GM19395 (cell line): ENCODE measurements around the gene C3orf62.
A peak's percentile ranks its signal among the peaks of the same experiment; 100 is the strongest.

Experiments
- ATAC-seq: cut with Tn5 transposase; IDR thresholded peaks from one replicate; pipeline ENCODE4 v1.9.1; 2021; ENCODE audit warnings: mild to moderate bottlenecking, moderate library complexity; ENCODE audit not compliant: unreplicated experiment

Gene C3orf62

GRCh38 chr3:49276475-49277382, at the start of gene C3orf62:
C3orf62 (minus strand) TSS chr3:49277232; CDS start chr3:49276872, 360 bp downstream.
- ATAC-seq: peak; percentile 62

- no peak for ATAC-seq
Observed at GRCh38 chr3:49324768-49325167, 47.7 kb upstream of the C3orf62 start.

- no peak for ATAC-seq
Observed at GRCh38 chr3:49316696-49317457, 39.8 kb upstream of the C3orf62 start.

DNA sequence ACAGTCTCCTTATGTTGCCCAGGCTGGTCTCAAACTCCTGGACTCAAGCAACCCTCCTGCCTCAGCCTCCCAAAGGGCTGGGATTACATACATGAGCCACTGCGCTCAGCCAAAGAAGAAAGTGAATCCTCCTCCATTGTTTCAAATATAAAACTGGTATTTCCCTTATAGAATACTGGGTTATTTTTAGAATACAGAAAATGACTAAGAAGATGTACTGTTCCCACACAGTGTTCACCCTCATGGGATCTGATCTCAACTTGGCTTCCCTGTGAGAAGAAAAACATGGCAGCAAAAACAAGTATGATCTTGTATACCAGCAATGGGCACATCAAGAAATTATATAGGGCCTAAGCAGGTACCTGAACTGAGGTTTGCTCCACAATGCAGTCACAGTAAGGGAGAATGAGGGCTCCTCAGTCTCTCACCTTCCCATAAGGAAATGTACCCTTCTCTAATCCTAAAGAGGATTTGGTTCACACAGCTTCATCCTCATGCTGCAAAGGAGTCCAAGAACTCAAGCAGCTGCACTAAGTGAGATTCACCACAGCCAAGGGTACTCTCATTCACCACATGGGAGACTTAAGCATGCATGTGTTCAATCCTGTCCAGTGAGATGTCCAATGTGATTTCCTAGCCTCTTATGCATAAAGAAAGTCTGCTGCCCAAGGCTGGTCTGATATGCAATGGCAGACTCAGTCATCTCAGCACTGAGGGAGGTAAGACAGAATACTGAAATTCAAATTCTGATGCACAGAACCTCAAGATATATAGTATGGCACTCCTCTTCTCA, 37.1 kb upstream of the C3orf62 start:
- ATAC-seq: no peak

DNA sequence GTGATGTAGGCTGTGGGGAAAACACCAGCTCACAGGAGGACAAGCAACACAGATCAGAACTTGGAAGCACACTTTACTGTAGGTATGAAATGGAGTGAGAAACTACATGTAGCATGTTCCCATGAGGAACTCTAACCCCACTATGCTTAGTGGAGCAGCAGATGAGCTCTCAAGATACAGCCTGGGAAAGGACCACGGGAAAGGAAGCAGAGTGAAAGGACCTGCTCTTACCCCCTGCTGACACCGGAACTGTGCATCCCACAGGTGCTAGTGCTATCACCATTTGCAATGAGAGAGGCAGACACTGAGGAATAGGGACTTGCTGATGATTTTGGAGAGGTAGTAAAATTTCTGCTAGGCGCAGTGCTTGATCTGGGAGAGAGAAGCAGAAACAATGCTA, 34.3 kb upstream of the C3orf62 start:
- ATAC-seq: no peak

- no peak for ATAC-seq
Observed at GRCh38 chr3:49310677-49311076, 33.6 kb upstream of the C3orf62 start.

GRCh38 chr3:49305608-49306007, 28.6 kb upstream of the C3orf62 start:
- ATAC-seq: no peak

DNA sequence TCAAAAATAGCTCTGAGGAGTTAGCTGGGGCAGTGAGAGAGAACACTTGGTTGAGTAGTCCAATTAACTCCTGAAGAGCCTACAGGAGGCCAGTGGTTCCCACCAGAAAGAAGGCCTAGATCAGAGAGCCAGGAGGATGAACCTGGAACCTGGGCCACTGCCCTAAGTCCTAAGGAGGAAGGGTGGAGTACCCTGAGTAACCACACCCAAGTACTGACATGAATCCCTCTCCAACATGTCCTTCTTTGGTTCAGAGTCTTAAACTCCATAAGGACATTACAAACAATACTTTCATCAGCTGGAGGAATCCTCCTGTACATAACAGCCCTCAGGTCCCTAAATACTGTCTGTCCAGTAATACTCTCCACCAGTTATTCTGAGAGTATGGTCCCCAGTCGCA, 25.6 kb upstream of the C3orf62 start:
- no peak for ATAC-seq

GRCh38 chr3:49300595-49300994, 23.6 kb upstream of the C3orf62 start:
- ATAC-seq: no peak

DNA sequence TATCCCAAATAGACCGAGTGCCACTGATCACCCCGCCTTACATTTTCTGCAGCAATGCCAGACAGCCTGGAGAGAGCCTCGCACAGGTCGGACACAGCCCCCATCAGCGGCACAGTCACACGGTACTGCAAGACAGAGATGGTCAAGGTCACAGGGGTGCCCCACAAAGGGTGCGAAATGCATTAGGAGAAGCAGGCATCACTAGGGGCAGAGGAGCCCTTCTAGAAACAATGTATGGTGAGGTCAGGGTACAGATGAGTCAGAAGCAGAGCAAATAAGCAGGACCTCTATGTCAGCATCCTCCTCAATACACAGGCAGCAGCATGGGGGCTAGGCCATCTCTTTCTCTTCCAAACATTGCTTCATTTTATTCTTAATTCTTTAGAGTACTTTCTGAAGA, 21.5 kb upstream of the C3orf62 start:
- no peak for ATAC-seq

- ATAC-seq: no peak
Observed at GRCh38 chr3:49296781-49297411, 19.9 kb upstream of the C3orf62 start.

GRCh38 chr3:49295489-49296058, 18.5 kb upstream of the C3orf62 start:
- ATAC-seq: no peak

DNA sequence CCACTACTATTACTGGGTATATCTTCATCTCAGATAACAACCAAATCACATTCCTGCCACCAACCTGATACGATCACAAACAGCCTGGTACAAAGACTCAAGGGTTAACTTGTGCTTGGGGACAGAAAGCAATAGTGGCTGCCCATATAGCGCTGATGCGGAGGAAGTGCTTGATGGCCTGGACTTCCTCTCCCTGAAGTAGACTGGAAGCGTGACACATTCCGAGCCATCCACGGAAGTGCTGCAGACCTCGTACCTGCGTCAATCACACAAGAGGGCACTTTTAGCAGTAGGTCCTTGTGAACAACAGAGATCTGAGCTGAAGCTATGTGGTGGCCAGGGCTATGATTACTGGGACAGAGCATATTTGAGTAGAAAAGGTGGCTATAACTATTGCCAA, 17.3 kb upstream of the C3orf62 start:
- no peak for ATAC-seq

DNA sequence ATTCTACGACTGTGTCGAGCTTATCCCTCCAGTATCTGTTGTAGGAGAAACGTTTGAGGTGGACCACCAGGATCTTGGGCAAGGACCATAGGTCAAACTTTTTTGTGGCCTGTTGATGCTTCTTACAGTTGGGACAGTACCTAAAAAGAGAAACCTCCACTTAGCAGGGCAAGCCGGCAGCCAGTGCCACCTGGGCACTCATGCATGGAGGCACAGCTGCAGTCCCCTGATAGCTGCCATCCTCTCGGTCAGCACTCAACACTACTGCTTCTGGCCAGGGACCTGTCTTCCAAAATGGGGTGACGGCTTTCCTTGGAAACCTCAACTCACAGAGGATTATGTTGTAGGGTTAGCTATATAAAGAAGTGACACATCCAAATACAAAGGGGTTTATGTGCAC, 7.0 kb upstream of the C3orf62 start:
- ATAC-seq: no peak

GRCh38 chr3:49279376-49279775, 2.3 kb upstream of the C3orf62 start:
- ATAC-seq: no peak

DNA sequence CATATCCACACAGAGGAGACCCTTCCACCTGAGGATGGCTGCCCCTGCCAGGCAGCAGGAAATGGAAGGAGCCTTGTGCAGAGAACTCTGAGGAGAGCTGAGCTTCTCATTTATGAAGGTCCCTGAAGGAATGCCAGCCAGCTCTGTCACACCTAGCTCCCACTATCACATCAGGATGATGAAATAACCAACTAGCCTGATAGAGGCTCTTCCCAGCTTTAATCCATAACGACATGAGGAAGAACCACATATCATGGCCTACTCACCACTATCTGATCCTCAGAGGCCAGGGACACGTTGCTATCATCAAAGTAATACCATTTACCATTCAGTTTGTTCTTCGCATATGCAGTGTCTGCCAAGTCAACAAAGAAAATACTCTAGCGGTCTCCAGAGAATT, 1.5 kb upstream of the C3orf62 start:
- ATAC-seq: no peak

GRCh38 chr3:49277383-49277775, 347 bp upstream of the C3orf62 start:
- no peak for ATAC-seq

DNA sequence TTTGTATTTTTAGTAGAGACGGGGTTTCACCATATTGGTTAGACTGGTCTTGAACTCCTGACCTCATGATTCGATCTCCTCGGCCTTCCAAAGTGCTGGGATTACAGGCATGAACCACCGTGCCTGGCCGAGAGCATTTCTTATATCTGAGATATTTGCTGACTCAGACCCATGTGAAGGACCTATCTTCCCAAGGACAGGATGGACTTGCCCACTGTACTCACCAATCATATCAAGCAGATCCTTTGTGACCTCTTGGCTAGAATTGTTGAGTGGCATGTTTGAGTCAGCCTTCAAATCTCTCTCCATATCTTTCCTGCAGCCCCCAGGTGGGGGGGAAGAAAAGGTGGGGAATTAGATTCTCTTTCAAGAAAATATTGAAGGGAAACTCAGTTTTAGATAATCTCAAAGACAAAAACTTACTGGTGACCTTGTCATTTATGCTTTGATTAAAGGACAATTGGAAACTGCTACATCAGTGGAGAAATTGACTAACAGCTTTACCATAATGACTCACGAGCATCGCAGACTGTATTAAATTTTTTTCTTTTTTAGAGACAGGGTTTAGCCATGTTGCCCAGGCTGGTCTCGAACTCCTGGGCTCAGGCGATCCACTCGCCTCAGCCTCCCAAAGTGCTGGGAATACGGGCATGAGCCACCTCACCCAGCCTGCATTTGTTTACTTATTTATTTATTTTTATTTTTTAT, 3.1 kb downstream of the C3orf62 start:
- no peak for ATAC-seq

- ATAC-seq: no peak
Observed at GRCh38 chr3:49271047-49271446, 6.0 kb downstream of the C3orf62 start.

DNA sequence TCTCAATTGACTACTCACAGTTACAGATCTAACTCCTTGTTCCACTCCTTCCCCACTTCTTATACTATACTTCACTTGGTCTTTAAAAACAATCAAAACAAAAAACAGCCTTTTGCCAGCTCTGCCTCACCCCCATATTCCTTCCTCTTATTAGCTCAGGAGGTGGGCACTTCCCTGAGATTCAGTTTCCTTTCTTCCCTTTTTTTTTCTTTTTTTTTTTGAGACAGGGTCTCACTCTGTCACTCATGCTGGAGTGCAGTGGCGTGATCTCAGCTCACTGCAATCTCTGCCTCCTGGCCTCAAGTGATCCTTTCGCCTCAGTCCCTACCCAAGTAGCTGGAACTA, 6.9 kb downstream of the C3orf62 start:
- ATAC-seq: no peak
